RWPE2 (cell line): ENCODE measurements around the gene HAO2.

Experiments used
- ATAC-seq: fragments of 200-7000 bp; cut with Tn5 transposase; 3 replicates; pipeline ENCODE4 v1.9.1; 2021; ENCODE audit warnings: low read depth
- DNase-seq: peaks from one replicate; pipeline ENCODE4 v3.0.0-alpha.2; 2020; ENCODE audit warnings: low spot score
- H3K27ac ChIP-seq: fragments of 450-650 bp; 2 replicates; pipeline ENCODE4 v1.5.1; 2017; ENCODE audit warnings: mild to moderate bottlenecking; ENCODE audit not compliant: poor library complexity, severe bottlenecking
- H3K27me3 ChIP-seq: fragments of 250-450 bp; sonication (Bioruptor Pico); 2 replicates; pipeline ENCODE4 v1.5.1; 2021; ENCODE audit warnings: mild to moderate bottlenecking, moderate library complexity; ENCODE audit not compliant: insufficient read depth, poor library complexity, severe bottlenecking
- H3K36me3 ChIP-seq: fragments of 250-450 bp; sonication (Bioruptor Pico); 2 replicates; pipeline ENCODE4 v1.5.1; 2020; ENCODE audit warnings: low read depth, mild to moderate bottlenecking, moderate library complexity
- H3K4me1 ChIP-seq: fragments of 250-450 bp; sonication (Bioruptor Pico); 2 replicates; pipeline ENCODE4 v1.5.1; 2021; ENCODE audit warnings: mild to moderate bottlenecking, moderate library complexity; ENCODE audit not compliant: insufficient read depth, poor library complexity, severe bottlenecking
- H3K4me3 ChIP-seq: fragments of 250-450 bp; sonication (Bioruptor Pico); 2 replicates; pipeline ENCODE4 v1.5.1; 2021; ENCODE audit warnings: mild to moderate bottlenecking, moderate library complexity; ENCODE audit not compliant: severe bottlenecking
- H3K9me3 ChIP-seq: fragments of 250-450 bp; sonication (Bioruptor Pico); 2 replicates; pipeline ENCODE4 v1.5.1; 2021; ENCODE audit warnings: mild to moderate bottlenecking, moderate library complexity; ENCODE audit not compliant: severe bottlenecking
- CTCF ChIP-seq: fragments of 450-650 bp; IDR thresholded peaks from one replicate; pipeline ENCODE4 v1.5.1; 2017; ENCODE audit warnings: mild to moderate bottlenecking, moderate library complexity; ENCODE audit not compliant: poor library complexity, severe bottlenecking

Gene HAO2

DNA sequence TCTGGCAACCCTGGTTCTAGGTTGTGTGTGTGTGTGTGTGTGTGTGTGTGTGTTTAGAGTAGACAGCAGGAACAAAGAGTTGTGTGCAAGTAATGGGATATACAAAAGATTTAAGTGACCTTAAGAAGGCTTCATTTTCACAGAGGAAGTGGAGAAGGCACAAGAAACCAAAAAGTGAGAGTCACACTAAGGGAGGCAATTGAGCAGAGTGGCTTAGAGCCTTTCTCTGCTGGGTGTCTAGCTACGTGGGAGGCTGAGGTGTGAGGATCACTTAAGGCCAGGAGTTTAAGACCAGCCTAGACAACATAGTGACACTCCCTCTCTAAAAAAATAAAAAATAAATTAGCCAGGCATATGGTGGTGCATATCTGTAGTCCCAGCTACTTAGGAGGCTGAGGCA is 44.4 kb upstream of the HAO2 start:
- Histone ChIP-seq H3K9me3 (no peaks in the 10 kb centered on the region), H3K36me3 (no peaks in the 10 kb centered on the region), H3K4me1 (no peaks in the 10 kb centered on the region), H3K4me3 (no peak overlapping the region), H3K27ac (no peak overlapping the region), H3K27me3 (no peaks in the 10 kb centered on the region)
- ATAC-seq = no peak
- DNase-seq = no peak
- TF ChIP-seq CTCF = no peak

- DNase-seq = no peak
- H3K27ac ChIP-seq = no peak overlapping the region
- no peak for TF ChIP-seq CTCF
- no peaks in the 10 kb centered on the region for H3K4me1 ChIP-seq
- H3K36me3 ChIP-seq = no peaks in the 10 kb centered on the region
- ATAC-seq = no peak
- no peaks in the 10 kb centered on the region for H3K27me3 ChIP-seq
- no peak overlapping the region for H3K4me3 ChIP-seq
- no peaks in the 10 kb centered on the region for H3K9me3 ChIP-seq
Measured at GRCh38 chr1:119326251-119326650, 42.3 kb upstream of the HAO2 start.

DNA sequence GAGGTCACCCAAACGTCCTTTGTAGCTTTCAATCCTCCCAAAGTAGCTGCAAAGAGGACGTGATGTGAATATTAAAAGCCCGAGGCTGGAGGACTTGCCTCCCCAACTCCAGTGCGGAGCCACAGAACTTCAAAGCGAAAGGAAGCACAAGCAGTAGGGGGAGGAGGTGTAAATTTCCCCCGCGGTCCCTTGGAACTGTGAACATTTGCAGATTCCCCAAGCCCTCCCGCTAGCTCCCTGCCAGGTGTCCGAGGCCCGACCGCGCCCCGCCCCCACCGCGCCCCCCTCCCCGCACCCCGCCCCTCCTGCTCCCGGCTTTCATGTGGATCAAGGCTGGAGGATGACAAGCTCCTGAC is 41.5 kb upstream of the HAO2 start:
- ATAC-seq = 0 out of 3 replicates have a peak, but pooled peaks have one; percentile 13
- no peaks in the 10 kb centered on the region for H3K27me3 ChIP-seq
- DNase-seq = no peak
- no peaks in the 10 kb centered on the region for H3K9me3 ChIP-seq
- H3K4me1 ChIP-seq = no peaks in the 10 kb centered on the region
- no peak overlapping the region for H3K27ac ChIP-seq
- no peak overlapping the region for H3K4me3 ChIP-seq
- no peak for TF ChIP-seq CTCF
- H3K36me3 ChIP-seq = no peaks in the 10 kb centered on the region

DNA sequence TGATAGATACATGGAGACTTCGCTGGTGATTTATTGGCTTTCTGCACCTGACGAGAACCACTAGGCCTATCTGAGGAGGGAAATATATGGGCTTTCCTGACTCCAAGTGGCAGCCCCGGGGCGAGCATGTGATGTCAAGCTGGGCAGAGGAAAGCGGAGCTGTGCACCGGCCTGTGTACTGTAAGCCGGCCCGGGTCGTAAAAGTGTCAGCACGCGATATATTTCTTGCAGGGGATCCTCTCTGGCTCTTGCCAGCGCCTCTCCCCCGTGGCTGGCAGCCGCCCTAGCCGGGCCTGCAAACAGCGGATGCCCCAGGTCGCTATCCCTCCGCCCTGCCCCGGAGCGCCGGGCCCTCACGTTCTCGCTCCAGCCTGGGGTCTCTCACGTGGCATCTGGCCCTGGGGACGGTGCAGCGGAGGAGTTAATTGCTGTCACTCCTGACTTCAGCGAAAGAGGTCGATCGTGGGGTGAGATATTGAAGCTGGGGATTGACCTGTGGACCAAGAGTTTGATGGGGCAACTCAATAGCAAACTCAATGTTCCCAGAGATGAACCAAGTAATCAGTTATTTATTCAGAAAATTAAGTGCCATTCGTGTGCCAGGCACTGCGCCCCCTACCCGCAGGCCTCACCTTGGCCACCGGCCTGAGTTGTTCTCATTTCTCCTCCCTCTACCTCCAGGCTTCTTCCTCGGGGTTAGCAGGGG is 41.0 kb upstream of the HAO2 start:
- peak overlapping the region; percentile 7 for H3K4me3 ChIP-seq
- no peaks in the 10 kb centered on the region for H3K27me3 ChIP-seq
- peak; percentile 19 for TF ChIP-seq CTCF
- no peaks in the 10 kb centered on the region for H3K36me3 ChIP-seq
- no peaks in the 10 kb centered on the region for H3K4me1 ChIP-seq
- H3K27ac ChIP-seq = no peak overlapping the region
- DNase-seq (no peak), ATAC-seq (peak; percentile 72)
- H3K9me3 ChIP-seq = no peaks in the 10 kb centered on the region
